EL (cell line): ENCODE results near the gene GOSR2.
"Not testable (repeated sequence)": the region's sequence is repeated elsewhere in the genome, so short reads cannot be mapped to it uniquely, and the experiment has no call there.

Source experiments
- DNase-seq: peaks from one replicate; pipeline ENCODE4 v3.0.0-alpha.2; 2016

The GOSR2 gene

GRCh38 chr17:46968224-46968834, 45.4 kb downstream of the GOSR2 start:
- no peak for DNase-seq

GRCh38 chr17:46968896-46969295, 45.9 kb downstream of the GOSR2 start:
- no peak for DNase-seq

- DNase-seq: no peak
Measured at GRCh38 chr17:46971647-46972300, 48.8 kb downstream of the GOSR2 start.

- DNase-seq: no peak
Measured at GRCh38 chr17:46972346-46972745, 49.4 kb downstream of the GOSR2 start.

DNA sequence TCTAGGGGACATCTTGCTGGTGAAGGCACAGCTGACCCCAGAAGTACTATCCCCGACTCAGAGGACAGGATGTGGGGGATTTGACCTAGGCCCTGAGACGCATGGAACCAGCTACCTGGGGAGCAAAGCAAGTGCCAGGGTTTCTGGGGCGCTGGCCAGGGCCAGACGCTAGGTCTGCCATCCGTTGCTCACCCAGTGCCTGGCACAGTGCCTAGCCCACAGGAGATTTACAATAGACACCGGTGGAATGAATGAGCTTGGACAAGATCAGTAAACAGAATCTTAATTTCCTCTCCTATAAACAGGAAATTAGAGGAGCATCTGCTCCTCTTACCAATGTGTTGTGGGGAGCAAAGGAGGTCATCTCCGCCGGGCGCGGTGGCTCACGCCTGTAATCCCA, 51.1 kb downstream of the GOSR2 start:
- DNase-seq: no peak

DNA sequence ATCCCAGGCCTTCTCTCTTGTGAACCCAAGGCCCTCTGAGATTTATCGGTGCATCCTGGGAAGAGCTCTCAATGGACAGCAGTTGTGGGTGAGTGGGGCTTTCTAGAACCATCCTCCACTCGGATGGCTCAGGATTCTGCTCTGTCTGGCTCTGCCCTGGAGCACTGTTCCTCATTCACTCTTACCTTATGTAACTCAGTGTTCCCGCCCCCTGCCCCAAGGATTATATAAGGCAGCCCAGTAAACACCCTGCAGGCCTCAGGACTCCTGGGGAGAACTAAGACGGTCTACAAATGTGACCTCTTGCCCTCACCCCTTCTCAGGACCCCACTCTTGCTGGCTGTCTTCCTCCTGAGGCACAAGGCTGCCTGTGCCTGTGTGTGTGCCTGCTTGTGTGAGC, 52.3 kb downstream of the GOSR2 start:
- no peak for DNase-seq

DNA sequence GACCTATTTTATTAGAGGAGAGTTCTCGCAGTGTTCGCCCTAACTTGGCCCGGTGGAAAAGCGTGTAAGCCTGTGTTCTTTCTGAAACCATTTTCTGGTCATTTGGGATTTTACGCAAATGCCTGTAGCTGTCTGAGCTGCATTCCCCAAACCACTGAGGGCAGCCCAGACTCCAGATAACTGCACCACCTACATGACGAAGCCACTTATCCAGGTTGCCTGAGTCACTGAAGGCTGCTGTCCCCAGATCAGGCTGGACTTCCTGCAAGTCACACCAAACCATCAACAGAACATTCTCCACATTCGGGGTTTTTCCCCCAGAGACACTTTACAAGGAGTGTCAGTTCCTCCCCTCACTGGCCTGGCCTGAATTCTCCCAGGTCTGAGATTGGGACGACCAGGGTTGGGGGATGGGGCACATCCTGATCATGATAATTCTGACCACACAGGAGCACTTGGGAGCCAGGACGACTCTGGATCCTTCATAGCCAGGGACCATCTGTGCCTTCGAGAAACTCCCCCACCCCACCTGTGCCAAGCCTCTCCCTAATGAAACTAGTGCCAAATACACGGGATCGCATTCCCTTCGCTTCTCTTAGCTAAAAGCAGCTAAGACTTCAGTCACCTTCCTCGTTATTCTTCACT, 53.8 kb downstream of the GOSR2 start:
- no peak for DNase-seq

DNA sequence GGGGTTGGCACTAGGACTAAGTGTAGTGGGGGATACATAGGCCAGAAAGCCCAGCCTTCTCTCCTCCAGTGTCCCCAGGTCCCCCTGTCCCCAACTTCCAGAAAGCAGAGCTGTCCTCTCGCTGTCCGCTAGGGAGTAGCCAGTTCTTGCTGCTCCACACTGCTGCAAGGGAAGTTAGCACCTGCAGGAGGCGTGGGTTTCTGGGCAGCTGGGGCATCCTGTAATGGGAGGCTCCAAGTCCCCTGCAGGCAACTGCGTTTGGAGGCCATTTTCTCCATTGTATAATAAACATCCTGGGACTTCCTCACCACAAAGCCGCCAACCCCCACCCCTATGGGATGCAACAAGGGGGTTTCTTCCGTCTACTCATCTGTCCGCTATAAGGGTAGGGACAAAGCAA, 54.4 kb downstream of the GOSR2 start:
- DNase-seq: peak; percentile 45

DNA sequence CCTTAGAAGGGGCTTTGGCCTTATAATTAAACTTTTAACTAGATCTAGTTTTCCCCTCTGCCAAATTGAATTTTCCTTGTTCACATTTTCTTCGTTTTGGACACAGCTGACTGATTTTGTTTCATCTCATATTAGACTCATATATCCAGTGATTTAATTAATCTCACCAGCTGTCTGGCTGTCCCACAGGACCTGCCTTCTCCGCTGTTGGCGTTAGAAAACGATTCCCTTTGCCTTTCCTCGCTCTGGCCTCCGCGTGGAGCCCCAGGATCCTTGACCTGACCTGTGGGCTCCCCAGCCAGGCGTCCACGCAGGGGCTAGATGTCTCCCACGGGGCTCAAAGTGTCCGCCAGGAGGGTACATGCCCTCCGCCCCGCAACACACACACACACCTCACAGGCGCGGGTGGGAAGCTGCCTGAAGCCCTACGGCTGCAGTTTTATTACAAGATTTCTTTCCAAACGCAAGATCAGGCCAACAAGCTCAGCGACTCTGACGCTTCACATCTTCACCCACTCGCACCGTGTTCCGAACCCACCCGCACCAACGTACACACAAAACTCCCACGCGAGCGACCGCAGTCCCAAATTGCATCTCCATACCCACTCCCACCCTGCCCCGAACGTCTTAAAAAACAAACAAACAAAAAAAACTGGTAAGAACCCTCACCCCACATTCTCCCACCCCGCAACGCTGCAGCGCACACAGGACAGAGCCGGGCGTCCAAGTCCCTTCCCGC, 55.0 kb downstream of the GOSR2 start:
- DNase-seq: no peak

DNA sequence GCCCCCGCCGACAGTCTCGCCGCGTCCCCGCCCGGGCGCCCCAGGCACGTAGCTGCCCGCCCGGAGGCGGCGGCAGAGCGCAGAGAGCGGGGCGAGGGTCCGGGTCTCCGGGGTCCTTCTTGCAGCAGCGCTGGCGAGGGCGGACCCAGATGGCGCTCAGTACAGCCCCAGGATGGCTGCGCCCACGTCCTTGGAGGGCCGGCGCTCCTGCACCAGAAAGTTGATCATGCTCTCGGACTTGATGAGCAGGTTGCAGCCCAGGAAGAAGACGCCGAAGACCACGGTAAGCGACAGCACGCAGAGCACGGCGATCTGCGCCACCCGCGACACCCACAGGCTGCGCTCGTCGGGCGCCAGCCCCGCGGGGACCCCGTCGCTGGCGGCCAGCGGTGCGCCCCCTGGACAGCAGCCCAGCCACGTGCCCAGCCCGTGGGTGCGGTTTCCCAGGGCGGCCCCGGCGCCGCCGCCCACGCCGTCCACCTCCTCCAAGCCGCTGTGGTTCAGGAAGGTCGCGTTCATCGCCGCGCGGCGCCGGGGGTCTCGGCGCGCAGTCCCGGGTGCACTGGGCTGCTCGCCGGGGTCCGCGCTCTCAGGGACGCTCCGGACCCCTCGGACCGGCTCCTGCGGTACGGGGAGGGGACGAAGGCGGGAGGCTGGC, 55.7 kb downstream of the GOSR2 start:
- DNase-seq: peak; percentile 26

- peak; percentile 46 for DNase-seq
Measured at GRCh38 chr17:46979147-46979863, 56.3 kb downstream of the GOSR2 start, which contains the start of gene RPRML. Gene RPRML, minus strand, starts transcription at chr17:46979253. Its CDS starts 246 bp downstream, at chr17:46979007.

DNA sequence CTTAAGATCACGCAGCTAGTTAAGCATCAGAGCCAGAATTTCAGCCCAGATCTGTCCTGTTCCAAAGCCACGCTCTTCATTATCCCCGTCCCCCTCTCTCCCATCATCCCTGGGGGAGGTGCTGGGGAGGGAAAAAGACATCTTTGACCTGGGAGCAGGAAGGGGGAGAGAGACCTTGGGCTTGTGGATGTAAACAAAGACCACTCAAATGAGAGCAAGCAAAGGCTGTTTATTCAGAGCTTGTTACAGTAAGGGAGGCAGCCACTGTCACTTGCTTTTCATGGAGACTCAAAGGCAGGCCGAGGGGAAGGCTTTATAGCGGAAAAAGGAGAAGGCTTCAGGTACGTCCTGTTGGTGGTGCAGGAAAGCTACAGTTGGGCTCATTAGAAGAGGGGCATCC, 59.6 kb downstream of the GOSR2 start:
- no peak for DNase-seq

GRCh38 chr17:46983782-46984181, 60.8 kb downstream of the GOSR2 start:
- no peak for DNase-seq

GRCh38 chr17:46984341-46984740, 61.4 kb downstream of the GOSR2 start:
- no peak for DNase-seq

DNA sequence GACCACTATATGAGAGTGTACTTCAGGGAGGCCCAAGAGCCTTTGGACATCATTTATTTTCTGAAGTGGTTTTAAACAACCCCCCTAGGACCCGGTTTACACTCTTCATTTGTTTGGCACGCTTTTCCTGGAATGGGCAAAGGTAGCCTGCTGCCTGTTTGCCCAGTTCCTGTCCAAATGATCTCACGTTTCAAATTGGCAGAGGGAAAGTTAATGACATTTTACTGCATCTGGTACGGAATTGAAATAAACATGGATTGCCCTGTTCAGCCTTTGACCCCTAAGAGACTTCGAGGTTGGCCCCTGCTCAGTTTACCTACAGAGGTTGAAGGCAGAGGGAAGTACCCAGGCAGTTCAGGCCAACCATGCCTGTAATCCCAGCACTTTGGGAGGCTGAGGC, 61.9 kb downstream of the GOSR2 start:
- DNase-seq: no peak

GRCh38 chr17:46986366-46986765, 63.4 kb downstream of the GOSR2 start:
- no peak for DNase-seq

DNA sequence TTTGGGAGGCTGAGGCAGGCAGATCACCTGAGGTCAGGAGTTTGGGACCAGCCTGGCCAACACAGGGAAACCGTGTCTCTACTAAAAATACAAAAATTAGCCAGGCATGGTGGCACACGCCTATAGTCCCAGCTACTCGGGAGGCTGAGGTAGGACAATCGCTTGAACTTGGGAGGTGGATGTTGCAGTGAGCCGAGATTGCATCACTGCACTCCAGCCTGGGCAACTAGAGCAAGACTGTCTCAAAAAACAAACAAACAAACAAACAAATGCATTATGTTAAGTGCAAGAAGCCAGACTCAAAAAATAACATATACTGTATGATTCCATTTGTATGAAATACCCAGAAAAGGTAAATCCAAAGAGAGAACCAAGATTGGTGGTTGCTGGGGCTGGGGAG, 65.0 kb downstream of the GOSR2 start:
- DNase-seq: not testable (repeated sequence)

DNA sequence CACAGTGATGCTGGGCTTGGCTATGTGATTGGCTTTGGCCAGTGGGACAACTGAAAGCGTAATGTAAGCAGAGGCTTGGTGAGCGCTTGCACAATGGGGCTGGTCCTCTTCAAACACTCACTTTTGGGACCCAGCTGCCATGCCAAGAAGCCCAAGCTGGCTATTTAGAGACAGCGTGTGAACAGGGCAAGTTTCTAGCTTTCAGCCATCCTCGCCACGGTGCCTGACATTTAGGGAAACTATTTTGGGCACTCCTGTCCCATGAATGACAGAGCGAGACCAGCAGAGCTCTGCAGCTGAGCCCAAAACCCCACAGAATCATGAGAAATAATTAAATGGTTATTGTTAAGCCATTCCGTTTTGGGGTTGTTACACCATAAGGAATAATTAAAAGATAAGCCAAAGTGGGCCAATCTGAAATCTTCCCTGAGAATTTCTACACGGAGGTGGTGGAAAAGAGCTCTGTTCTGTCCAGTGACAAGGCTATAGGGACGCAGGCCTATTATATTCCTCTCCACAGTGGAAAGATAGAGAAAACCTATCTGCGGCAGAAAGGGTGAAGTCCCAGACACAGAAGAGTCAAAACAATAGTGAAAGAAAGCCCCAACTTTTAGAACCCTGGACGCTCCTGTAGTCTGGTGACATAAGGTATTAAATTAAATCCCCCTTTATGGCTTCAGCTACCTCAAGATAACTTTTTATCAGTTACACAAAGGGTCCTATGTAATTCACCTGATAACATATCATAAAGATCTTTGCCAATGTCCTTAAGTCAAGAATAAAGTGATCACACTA, 66.9 kb downstream of the GOSR2 start:
- no peak for DNase-seq

DNA sequence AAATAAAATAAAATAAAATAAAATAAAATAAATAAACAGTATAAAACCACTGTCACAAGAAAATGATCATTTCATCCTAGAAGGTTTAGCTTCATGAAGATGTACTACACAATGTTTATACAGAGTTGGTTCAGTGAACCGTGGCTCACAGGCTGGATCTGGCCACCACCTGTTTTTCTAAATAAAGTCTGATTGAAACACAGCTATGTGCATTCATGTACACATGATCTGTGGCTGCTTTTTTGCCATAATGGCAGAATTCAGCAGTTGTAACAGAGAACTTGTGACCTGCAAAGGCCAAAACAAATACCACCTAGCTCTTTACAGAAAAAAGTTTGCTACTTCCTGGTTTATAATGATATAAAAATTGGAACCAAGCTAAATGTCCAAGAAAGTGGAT, 68.7 kb downstream of the GOSR2 start:
- DNase-seq: no peak
